OCI-LY7 (cell line): ENCODE data around the gene MIDN. TPM values are rescaled to one million over a fixed set of nuclear protein-coding genes. Genes with fewer than 3 reads are reported as not detected.

Source experiments
- BruUV-seq: library from RNA; stranded (reverse); fragments of 400-500 nt; replicated peaks from 2 replicates; lab custom pipeline; 2021; lab: Mats Ljungman, UMichigan
- CTCF ChIA-PET: fragments of 300-600 bp; sonication (Branson Sonifier 250); formaldehyde crosslinking; loops from one replicate; lab custom pipeline; 2022; ENCODE audit warnings: antibody characterized with exemption; ENCODE audit not compliant: unreplicated experiment; lab: Charles Lee
- POLR2A ChIA-PET: fragments of 300-600 bp; sonication (Branson Sonifier 250); formaldehyde crosslinking; loops from one replicate; lab custom pipeline; 2022; ENCODE audit warnings: antibody characterized with exemption; lab: Charles Lee
- DNase-seq: peaks from one replicate; pipeline ENCODE4 v3.0.0-alpha.2; 2015; ENCODE audit warnings: low spot score
- H2AFZ ChIP-seq: fragments of 200-600 bp; sonication (generic), shearing (Covaris generic); 2 replicates; pipeline ENCODE4 v1.6.1; 2014; ENCODE audit warnings: mild to moderate bottlenecking, antibody characterized with exemption, low read length, moderate library complexity
- H3K27ac ChIP-seq: fragments of 200-600 bp; sonication (generic); 2 replicates; pipeline ENCODE4 v1.5.1; 2014; ENCODE audit warnings: mixed run types, low read depth, mild to moderate bottlenecking, moderate library complexity, low read length, inconsistent platforms; ENCODE audit not compliant: poor library complexity, severe bottlenecking
- H3K36me3 ChIP-seq: fragments of 200-600 bp; sonication (generic); 2 replicates; pipeline ENCODE4 v1.6.1; 2014; ENCODE audit warnings: mild to moderate bottlenecking, antibody characterized with exemption, low read length, moderate library complexity, mixed read lengths; ENCODE audit not compliant: insufficient read depth
- H3K4me1 ChIP-seq: fragments of 200-600 bp; sonication (generic); 2 replicates; pipeline ENCODE4 v1.5.1; 2014; ENCODE audit warnings: mild to moderate bottlenecking, low read length; ENCODE audit not compliant: insufficient read depth, poor library complexity, severe bottlenecking
- H3K4me2 ChIP-seq: fragments of 200-600 bp; sonication (generic); 2 replicates; pipeline ENCODE4 v1.6.1; 2014; ENCODE audit warnings: mild to moderate bottlenecking, low read length
- H3K4me3 ChIP-seq: fragments of 200-600 bp; sonication (generic); 2 replicates; pipeline ENCODE4 v1.5.1; 2014; ENCODE audit warnings: mild to moderate bottlenecking, low read depth, low read length; ENCODE audit not compliant: poor library complexity, severe bottlenecking
- H3K79me2 ChIP-seq: fragments of 200-600 bp; sonication (generic); 2 replicates; pipeline ENCODE4 v1.6.1; 2016; ENCODE audit warnings: low read depth, mild to moderate bottlenecking, low read length, moderate library complexity, mixed read lengths; ENCODE audit not compliant: insufficient read depth
- H3K9me2 ChIP-seq: fragments of 200-600 bp; sonication (generic); 2 replicates; pipeline ENCODE4 v1.6.1; 2016; ENCODE audit warnings: mild to moderate bottlenecking, low read length, mixed read lengths; ENCODE audit not compliant: insufficient read depth
- H3K9me3 ChIP-seq: fragments of 200-600 bp; sonication (generic); 2 replicates; pipeline ENCODE4 v1.6.1; 2014; ENCODE audit warnings: mild to moderate bottlenecking, mixed run types, low read length, mixed read lengths
- H4K20me1 ChIP-seq: fragments of 200-600 bp; sonication (generic); 2 replicates; pipeline ENCODE4 v1.6.1; 2014; ENCODE audit warnings: mild to moderate bottlenecking, antibody characterized with exemption, low read length, moderate library complexity, mixed read lengths; ENCODE audit not compliant: insufficient read depth
- EZH2phosphoT487 ChIP-seq: fragments of 200-600 bp; sonication (generic); IDR thresholded peaks from 2 replicates; pipeline ENCODE4 v1.6.1; 2018; ENCODE audit warnings: low read depth, borderline replicate concordance, mild to moderate bottlenecking, mixed run types, antibody characterized with exemption, low read length, moderate library complexity, mixed read lengths
- intact Hi-C: fragments of 100-400 bp; cut with micrococcal nuclease; formaldehyde crosslinking; loops from one replicate; pipeline ENCODE4 v1.10.0; 2022; ENCODE audit not compliant: unreplicated experiment
- total RNA-seq, 2 experiments: library from RNA; depleted of rRNA in 1 of 2; stranded (reverse); fragments of >200 nt in 1 of 2; shearing (Covaris generic) in 1 of 2; gene quantifications; 2 replicates each; pipeline ENCODE4 v1.2.3, GENCODE V29; 2014 to 2022
- TF ChIP-seq, protein P1 (sequence below): fragments of 200-600 bp; sonication (generic); conservative IDR thresholded peaks from 2 replicates; pipeline ENCODE4 v1.5.1; 2014; ENCODE audit warnings: mild to moderate bottlenecking, antibody characterized with exemption, low read length, moderate library complexity, mixed read lengths

The MIDN gene
- total RNA-seq, 2 experiments from 2014 or later = 20.3 to 70.9 TPM

- 0 out of 2 replicates have a peak, but pooled peaks cover 7% of the 10 kb centered on the region for H4K20me1 ChIP-seq
- peaks cover 73% of the 10 kb centered on the region for H3K36me3 ChIP-seq
- H3K27ac ChIP-seq = peak overlapping the region; percentile 87
- intact Hi-C loops = loop anchor here (1.0 kb wide), 1 partner anchor 8 kb away; no protein-coding TSS in a partner anchor
- TF ChIP-seq EZH2phosphoT487 = no peak
- TF ChIP-seq, protein P1, sequence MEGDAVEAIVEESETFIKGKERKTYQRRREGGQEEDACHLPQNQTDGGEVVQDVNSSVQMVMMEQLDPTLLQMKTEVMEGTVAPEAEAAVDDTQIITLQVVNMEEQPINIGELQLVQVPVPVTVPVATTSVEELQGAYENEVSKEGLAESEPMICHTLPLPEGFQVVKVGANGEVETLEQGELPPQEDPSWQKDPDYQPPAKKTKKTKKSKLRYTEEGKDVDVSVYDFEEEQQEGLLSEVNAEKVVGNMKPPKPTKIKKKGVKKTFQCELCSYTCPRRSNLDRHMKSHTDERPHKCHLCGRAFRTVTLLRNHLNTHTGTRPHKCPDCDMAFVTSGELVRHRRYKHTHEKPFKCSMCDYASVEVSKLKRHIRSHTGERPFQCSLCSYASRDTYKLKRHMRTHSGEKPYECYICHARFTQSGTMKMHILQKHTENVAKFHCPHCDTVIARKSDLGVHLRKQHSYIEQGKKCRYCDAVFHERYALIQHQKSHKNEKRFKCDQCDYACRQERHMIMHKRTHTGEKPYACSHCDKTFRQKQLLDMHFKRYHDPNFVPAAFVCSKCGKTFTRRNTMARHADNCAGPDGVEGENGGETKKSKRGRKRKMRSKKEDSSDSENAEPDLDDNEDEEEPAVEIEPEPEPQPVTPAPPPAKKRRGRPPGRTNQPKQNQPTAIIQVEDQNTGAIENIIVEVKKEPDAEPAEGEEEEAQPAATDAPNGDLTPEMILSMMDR = peak; percentile 42; the same call in 1 of the 2 replicates
- no peak overlapping the region for H2AFZ ChIP-seq
- DNase-seq = peak; percentile 76
- H3K4me3 ChIP-seq = peak overlapping the region; percentile 97
- H3K4me1 ChIP-seq = peaks cover 36% of the 10 kb centered on the region
- CTCF ChIA-PET = interaction anchor here (0.7 kb wide), 1 partner anchor 10 kb away, joined by 5 read pairs; no protein-coding TSS in a partner anchor
- H3K4me2 ChIP-seq = peak overlapping the region; percentile 100
- no peaks in the 10 kb centered on the region for H3K9me3 ChIP-seq
- H3K9me2 ChIP-seq = no peaks in the 10 kb centered on the region
- POLR2A ChIA-PET = interaction anchor here (1.1 to 1.7 kb wide), 3 partner anchors 9 to 22 kb away, joined by 3 to 13 read pairs (median 3); partner anchors contain the start of genes CIRBP and FAM174C
- peaks cover 40% of the 10 kb centered on the region; the same call in 1 of the 2 replicates for H3K79me2 ChIP-seq
- BruUV-seq = no TSS peak
These were observed 4.6 kb downstream of the MIDN start for GRCh38 chr19:1252821-1253513.

- H3K4me1 ChIP-seq = peaks cover 39% of the 10 kb centered on the region
- H4K20me1 ChIP-seq = 0 out of 2 replicates have a peak, but pooled peaks cover 7% of the 10 kb centered on the region
These were observed 5.2 kb downstream of the MIDN start for GRCh38 chr19:1253514-1254080.

More at GRCh38 chr19:1253514-1254080, 5.2 kb downstream of the MIDN start:
- Histone ChIP-seq H3K79me2 (peaks cover 45% of the 10 kb centered on the region; the same call in 1 of the 2 replicates), H3K36me3 (peaks cover 78% of the 10 kb centered on the region), H3K4me2 (peak overlapping the region; percentile 100), H3K27ac (peak overlapping the region; percentile 87), H2AFZ (no peak overlapping the region), H3K4me3 (peak overlapping the region; percentile 97), H3K9me3 (no peaks in the 10 kb centered on the region), H3K9me2 (no peaks in the 10 kb centered on the region)
- intact Hi-C loops = loop anchor here (1.0 kb wide), 1 partner anchor 8 kb away; no protein-coding TSS in a partner anchor
- no TSS peak for BruUV-seq
- CTCF ChIA-PET = no interaction called here
- DNase-seq = no peak
- TF ChIP-seq, protein P1 = no peak
- no peak for TF ChIP-seq EZH2phosphoT487
- POLR2A ChIA-PET = interaction anchor here (1.1 to 1.7 kb wide), 3 partner anchors 10 to 22 kb away, joined by 3 to 13 read pairs (median 3); partner anchors contain the start of genes CIRBP and FAM174C
